HG03521 (cell line): ENCODE measurements around the gene PIRT.

Experiments used
- ATAC-seq: cut with Tn5 transposase; IDR thresholded peaks from one replicate; pipeline ENCODE4 v1.9.1; 2021; ENCODE audit warnings: mild to moderate bottlenecking, moderate library complexity; ENCODE audit not compliant: unreplicated experiment

PIRT gene

GRCh38 chr17:10821770-10822169 is 16.1 kb downstream of the PIRT start:
- ATAC-seq = no peak

GRCh38 chr17:10821054-10821453 is 16.8 kb downstream of the PIRT start:
- ATAC-seq = no peak

GRCh38 chr17:10815319-10815718 is 22.6 kb downstream of the PIRT start:
- ATAC-seq = no peak

GRCh38 chr17:10814075-10814474 is 23.8 kb downstream of the PIRT start:
- ATAC-seq = no peak

GRCh38 chr17:10812674-10813073 is 25.2 kb downstream of the PIRT start:
- no peak for ATAC-seq

DNA sequence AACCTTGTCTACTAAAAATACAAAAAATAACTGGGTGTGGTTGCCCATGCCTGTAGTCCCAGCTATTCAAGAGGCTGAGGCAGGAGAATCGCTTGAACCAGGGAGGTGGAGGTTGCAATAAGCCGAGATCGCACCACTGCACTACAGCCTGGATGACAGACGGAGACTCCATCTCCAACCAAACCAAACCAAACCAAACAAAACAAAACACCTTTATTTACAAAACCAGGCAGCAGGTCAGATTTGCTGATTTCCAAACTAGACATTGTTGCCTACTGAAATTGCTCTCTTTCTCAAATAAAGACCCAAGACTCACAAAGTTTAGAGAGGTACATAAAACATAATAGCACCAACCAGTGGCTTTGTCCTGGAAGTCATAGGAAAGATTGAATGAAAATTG is 28.3 kb downstream of the PIRT start:
- ATAC-seq = no peak

DNA sequence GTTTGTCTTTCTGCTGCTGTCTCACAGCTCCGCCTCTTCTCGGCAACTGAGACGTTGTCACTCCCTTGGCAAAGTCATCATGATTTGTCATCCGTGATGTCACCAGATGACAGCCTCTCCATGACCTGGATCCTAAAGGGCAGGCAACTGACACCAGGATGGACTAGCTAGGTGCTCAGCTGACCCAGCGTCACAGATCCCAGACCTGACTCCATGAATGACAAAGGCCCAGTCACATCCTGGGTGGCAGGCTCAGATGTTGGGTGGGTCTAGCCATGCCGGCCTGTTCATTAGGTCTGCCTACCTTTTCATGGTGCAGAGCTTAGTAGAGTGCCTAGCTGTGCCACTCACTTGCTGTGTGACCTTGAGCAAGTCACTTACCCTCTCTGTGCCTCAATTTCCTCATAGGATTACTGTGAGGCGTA is 30.2 kb downstream of the PIRT start:
- no peak for ATAC-seq

DNA sequence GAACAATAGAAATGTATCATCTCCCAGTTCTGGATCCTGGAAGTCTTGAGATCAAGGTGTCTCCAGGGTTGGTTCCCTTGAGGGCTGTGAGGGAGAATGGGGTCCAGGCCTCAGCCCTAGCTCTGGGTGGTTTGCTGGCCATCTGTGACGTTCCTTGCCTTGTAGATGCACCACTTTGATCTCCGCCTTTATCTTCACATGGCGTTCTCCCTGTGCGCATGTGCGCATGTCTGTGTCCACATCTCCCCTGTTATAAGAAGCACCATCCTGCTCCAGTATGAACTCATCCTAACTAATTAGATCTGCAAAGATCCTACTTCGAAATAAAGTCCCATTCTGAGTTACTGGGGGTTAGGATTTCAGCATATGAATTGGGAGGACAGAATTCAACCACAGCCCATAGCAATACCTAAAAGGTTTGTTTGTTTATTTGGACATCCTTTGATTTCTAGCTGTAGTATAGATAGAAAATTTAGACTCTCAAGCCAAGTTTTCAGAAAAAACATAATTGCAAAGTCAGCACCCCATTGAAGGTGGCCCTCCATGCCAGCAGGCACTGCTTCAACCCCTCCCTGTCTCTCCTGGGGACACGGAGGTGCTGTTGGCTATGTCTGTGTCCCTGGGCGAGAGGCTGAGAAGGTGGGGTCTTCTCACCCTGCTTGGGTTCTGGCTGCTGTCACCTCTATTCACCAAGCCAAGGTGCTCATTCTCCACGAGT is 31.2 kb downstream of the PIRT start:
- no peak for ATAC-seq

DNA sequence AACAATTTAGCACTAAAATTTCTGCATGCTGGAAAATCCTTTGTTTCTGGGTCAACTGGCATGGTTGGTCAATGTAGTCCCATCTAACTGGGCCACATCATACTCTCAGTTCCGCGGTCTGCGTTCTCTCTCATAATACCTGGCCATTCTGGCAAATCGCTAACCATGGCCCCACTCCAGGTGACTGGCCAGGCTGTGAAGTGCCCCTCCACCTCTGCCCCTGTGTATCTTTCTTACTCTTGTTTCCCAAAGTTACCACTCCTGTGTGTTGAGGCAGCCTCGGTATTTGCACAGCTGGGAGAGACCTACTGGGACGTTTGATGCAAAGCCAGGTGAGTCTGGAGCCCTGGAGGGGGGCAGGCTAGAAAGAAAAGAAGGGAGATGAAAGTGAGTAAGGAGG is 32.0 kb downstream of the PIRT start:
- no peak for ATAC-seq

- ATAC-seq = no peak
Measured at GRCh38 chr17:10804546-10804945, 33.3 kb downstream of the PIRT start.

GRCh38 chr17:10803830-10804475 is 33.9 kb downstream of the PIRT start, which contains the start of gene TMEM238L:
Gene TMEM238L, minus strand, starts transcription at chr17:10804099. Its CDS starts 136 bp downstream, at chr17:10803963.
- no peak for ATAC-seq

GRCh38 chr17:10803350-10803749 is 34.5 kb downstream of the PIRT start:
- ATAC-seq = no peak

DNA sequence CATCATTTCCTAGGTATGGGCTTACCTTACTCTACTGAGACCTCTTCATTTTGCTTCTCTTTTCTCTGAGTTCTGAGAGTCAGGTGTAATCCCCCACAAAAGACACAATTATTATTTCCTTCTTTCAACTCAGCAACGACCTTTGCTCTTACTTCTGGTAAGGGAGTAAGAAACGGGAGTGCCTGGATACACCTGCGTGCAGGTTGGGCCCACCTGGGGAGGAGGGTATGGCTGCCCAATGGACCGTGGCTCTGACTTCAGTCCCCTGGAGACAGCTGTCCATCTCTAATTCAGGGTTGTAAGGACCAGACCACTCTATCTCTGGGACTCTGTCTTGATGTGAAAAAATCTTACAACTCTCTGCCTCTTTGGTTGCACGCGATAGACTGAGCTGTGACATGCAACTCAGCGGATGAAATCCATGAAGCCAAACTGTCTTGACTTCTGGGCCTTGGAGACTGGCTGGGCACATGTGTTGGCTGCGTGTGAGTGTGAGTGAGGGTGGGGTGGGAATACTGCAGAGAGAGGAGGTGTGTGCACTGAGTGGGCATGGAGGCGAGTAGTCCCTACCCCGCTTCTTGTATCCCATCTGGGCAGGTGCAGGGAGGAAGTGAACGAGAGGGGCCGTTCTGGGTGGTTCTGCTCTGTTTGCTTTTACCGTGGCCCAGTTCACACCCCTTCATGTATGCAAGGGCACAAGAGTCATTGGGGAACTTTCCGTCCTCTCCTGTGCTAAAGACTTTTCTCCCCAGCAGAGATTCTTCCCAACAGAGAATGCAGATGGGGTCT is 35.2 kb downstream of the PIRT start:
- no peak for ATAC-seq

GRCh38 chr17:10799407-10799806 is 38.5 kb downstream of the PIRT start:
- no peak for ATAC-seq

DNA sequence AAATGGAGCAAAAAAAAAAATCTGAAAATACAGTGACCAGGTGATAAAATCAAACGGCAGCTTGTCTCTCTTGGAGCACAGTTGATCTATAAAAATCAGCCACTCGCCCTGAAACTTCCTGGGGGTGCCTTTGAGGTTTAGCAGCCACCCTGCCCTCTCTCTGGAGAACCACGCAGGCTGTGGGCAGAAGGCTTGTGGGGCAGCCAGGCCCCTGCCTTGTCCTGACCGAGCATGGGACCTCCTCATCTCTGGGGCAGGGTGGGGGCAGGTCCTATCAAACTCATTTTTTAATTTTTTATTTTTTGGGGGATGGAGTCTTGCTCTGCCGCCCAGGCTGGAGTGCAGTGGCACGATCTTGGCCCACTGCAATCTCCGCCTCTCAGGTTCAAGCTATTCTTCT is 39.0 kb downstream of the PIRT start:
- ATAC-seq = no peak

DNA sequence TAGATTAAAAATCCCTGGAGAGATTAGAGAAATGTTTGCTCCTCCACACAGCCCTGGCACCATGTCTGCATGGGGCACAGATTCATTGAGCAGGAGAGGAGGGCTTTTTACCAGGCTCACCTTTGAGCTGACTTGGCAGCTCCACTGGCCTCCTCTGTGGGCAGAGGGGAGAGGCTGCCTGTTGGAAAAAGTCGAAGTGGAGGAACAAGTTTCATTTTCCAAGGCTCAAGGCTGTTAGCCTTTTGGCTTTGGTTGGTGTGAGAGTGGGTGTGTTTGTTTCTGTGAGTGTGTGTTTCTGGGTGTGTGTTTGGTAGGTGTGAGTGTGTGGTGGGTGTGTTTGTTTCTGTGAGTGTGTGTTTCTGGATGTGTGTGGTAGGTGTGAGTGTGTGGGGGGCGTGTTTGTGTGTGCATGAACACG is 39.5 kb downstream of the PIRT start:
- ATAC-seq = no peak

DNA sequence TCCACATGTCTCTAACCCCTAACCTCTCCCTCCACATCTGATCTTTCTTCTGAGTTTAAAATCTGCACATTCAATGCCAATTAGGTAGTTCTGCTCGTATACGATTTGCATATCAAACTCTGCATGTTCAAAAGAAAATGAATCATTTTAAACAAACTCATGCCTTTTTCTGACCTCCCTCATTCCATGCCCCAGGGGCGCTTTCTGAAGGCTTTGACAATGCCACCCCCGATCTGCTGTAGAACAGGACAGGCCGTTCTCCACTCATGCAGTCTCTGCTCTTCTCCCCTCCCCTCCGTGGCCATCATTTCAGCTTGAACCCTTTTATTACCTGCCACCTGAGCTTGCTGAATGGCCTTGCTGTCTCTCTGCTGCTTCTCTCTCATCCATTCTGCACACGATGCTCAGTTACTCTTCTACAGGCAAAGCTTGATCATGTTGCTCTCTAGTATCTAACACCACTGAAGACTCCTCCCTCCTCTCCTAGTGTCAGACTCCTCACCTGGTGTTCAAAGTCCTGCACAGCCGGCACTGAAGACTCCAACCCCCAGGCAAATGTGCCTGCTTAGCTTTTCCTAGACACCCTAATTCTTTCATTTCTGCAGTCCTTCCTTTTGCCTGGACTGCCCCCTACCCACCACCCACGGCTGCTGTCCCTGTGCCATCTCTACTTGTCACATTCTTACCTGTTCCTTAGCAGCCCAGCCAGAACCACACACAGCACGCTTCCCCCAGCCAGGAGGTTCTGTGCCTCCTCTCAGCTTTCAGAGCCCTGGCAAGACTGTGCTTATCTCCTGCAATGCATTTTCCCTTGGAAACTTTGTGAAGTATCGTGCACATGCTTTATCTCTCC is 40.2 kb downstream of the PIRT start:
- no peak for ATAC-seq

DNA sequence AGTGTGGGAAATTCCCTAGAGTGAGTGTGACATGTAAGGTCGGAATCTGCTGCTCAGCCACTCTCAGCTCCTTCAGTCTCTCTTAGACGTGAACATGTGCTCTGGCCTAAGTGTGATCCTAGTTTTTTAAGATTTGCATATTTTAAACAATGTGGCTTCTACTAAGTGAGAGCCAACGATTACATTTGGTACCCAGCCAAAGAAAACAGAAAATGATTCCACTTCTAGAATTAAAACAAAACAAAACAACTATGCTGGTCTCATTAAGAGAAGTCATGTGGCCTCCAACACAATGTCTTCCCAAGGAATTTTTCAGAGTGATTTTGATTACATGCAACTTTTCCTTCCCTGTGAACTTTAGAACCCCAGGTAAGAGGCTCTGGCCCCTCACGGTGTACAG is 44.1 kb downstream of the PIRT start:
- no peak for ATAC-seq

DNA sequence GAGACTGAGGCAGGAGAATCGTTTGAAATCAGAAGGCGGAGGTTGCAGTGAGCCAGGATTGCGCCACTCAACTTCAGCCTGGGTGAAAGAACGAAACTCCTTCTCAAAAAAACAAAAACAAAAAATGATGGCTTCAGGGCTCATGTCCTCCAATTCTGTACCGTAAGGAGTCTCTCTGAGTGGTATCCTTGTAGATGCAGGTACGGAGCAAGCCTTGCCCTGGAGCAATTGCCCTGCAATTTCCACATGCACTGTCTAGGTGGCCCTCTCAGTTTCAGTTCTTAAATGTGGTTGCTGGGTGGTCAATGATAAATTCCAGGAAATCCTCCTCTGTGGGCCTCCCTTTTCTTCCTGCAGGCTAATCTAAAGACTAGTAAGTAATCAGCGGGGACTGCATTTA is 44.6 kb downstream of the PIRT start:
- no peak for ATAC-seq

DNA sequence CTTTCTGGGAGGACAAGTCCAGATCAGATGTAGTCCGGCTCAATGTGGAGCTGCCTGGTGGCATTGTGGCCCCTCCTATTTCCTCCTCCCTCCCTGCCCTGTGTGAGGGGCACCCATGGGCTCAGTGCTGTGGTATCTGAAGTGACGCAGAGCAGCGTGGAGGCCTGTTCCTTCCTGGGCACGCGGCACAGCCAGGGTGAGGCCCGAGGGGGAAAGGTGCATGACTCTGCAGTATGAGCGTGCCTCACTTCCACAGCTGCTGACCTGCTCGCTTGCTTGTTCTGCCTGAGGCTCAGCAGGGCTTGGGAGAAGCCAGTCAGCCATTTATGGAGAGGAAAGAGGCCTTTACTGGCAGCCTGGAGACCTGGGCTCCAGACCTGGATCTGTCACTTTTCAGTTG is 45.7 kb downstream of the PIRT start:
- ATAC-seq = no peak
